ENCODE measurements around the gene LDOC1.

The LDOC1 gene

GRCh38 chrX:141176586-141177451 lies at the start of gene LDOC1:
LDOC1 (minus strand) TSS chrX:141177129; CDS start chrX:141177021, 108 bp downstream.
- ATAC-seq: peak; percentile 91
- TF ChIP-seq RARB (CRISPR knock-in tag; IDR thresholded peaks at IDR 0.05) (no peak), SNAI2 (CRISPR knock-in tag; IDR thresholded peaks at IDR 0.05) (no peak), ZNF565 (CRISPR knock-in tag; conservative IDR thresholded peaks at IDR 0.05; ENCODE audit: low read depth) (no peak), ZNF70 (CRISPR knock-in tag; IDR thresholded peaks at IDR 0.05) (no peak)

GRCh38 chrX:141221611-141222010 lies 44.7 kb upstream of the LDOC1 start:
- TF ChIP-seq ZNF8 (CRISPR knock-in tag; IDR thresholded peaks at IDR 0.05) (no peak), OSR1 (CRISPR knock-in tag; IDR thresholded peaks at IDR 0.05) (no peak), CSRNP3 (CRISPR knock-in tag; IDR thresholded peaks at IDR 0.05) (no peak), PATZ1 (CRISPR knock-in tag; IDR thresholded peaks at IDR 0.05; ENCODE audit: borderline replicate concordance) (no peak), ZFP30 (CRISPR knock-in tag; IDR thresholded peaks at IDR 0.05) (no peak), ESRRG (CRISPR knock-in tag; IDR thresholded peaks at IDR 0.05) (no peak), CREB5 (CRISPR knock-in tag; IDR thresholded peaks at IDR 0.05; ENCODE audit: low read depth) (no peak), GLIS3 (CRISPR knock-in tag; IDR thresholded peaks at IDR 0.05) (no peak), CSDC2 (CRISPR knock-in tag; IDR thresholded peaks at IDR 0.05) (no peak), TCF4 (CRISPR knock-in tag; IDR thresholded peaks at IDR 0.05; ENCODE audit: borderline replicate concordance) (no peak), BACH2 (CRISPR knock-in tag; IDR thresholded peaks at IDR 0.05; ENCODE audit: borderline replicate concordance) (no peak), TOX (CRISPR knock-in tag; IDR thresholded peaks at IDR 0.05; ENCODE audit: borderline replicate concordance) (no peak), ZNF565 (CRISPR knock-in tag; conservative IDR thresholded peaks at IDR 0.05; ENCODE audit: low read depth) (no peak), ZFP3 (CRISPR knock-in tag; IDR thresholded peaks at IDR 0.05) (no peak), RARB (CRISPR knock-in tag; IDR thresholded peaks at IDR 0.05) (no peak)
- ATAC-seq: peak; percentile 22; the same call in 2 of the 3 replicates

- peak; percentile 93 for ATAC-seq
Measured at GRCh38 chrX:141220342-141221008, 43.5 kb upstream of the LDOC1 start.

GRCh38 chrX:141214196-141214595 lies 37.3 kb upstream of the LDOC1 start:
- ATAC-seq: peak; percentile 47; the same call in 2 of the 3 replicates
- no peak for TF ChIP-seq RARB (CRISPR knock-in tag; IDR thresholded peaks at IDR 0.05)
- no peak for TF ChIP-seq TSHZ2 (CRISPR knock-in tag; IDR thresholded peaks at IDR 0.05)

More at GRCh38 chrX:141220342-141221008, 43.5 kb upstream of the LDOC1 start:
- TF ChIP-seq ZNF70 (CRISPR knock-in tag; IDR thresholded peaks at IDR 0.05): no peak
